PC-9 (cell line): ENCODE results near the gene R3HDM2.

Experiments used
- EZH2 ChIP-seq: fragments of 200-600 bp; sonication (generic); IDR thresholded peaks from 2 replicates; pipeline ENCODE4 v1.8.0; 2017; ENCODE audit warnings: antibody characterized with exemption, low read depth
- TF ChIP-seq, protein P1 (sequence below): fragments of 200-600 bp; sonication (generic); conservative IDR thresholded peaks from 2 replicates; pipeline ENCODE4 v1.6.1; 2017; ENCODE audit warnings: mixed run types, antibody characterized with exemption, mild to moderate bottlenecking, moderate library complexity

DNA sequence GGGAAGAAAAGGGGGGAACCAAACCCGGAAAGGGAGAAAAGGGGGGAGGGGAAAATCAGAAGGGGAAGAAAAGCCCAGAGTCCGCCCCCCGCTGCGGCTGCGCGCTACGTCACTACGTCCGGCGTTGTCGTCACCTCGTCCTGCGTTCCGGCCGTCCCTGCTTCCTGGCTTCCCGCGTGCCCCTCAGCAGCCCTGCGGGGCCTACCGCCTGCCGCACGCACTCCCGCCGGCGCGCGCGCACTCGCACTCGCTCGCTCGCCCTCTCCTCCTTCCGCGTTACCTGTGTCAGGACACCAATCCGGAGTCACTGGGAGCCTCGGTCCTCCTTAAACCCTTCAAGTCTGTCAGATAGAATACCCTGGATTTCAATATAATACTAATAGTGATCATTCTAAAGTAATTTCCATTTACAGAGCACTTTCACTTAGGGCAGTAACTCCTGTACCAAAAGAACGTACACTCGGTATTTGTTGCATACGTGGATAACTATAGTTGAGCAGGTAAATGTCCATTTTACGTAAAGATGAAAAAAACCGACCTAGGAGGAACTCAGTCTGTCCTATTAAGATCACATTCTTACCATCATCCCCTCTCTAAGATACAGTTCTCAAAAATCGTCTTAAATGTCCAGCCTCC lies at the start of gene R3HDM2:
- TF ChIP-seq, protein P1, sequence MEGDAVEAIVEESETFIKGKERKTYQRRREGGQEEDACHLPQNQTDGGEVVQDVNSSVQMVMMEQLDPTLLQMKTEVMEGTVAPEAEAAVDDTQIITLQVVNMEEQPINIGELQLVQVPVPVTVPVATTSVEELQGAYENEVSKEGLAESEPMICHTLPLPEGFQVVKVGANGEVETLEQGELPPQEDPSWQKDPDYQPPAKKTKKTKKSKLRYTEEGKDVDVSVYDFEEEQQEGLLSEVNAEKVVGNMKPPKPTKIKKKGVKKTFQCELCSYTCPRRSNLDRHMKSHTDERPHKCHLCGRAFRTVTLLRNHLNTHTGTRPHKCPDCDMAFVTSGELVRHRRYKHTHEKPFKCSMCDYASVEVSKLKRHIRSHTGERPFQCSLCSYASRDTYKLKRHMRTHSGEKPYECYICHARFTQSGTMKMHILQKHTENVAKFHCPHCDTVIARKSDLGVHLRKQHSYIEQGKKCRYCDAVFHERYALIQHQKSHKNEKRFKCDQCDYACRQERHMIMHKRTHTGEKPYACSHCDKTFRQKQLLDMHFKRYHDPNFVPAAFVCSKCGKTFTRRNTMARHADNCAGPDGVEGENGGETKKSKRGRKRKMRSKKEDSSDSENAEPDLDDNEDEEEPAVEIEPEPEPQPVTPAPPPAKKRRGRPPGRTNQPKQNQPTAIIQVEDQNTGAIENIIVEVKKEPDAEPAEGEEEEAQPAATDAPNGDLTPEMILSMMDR: no peak
- no peak for TF ChIP-seq EZH2
